Ammon's horn (tissue), 1 donor: Measurements from ENCODE around the gene WFS1.
A peak's percentile ranks its signal among the peaks of the same experiment; 100 is the strongest.

Experiments
- DNase-seq: peaks from one replicate; pipeline ENCODE4 v3.0.0-alpha.2; 2016; ENCODE audit warnings: low spot score

The WFS1 gene

GRCh38 chr4:6325788-6326290, 56.2 kb downstream of the WFS1 start:
- no peak for DNase-seq

- no peak for DNase-seq
These were observed 56.8 kb downstream of the WFS1 start for GRCh38 chr4:6326312-6327060.

GRCh38 chr4:6327220-6327917, 57.7 kb downstream of the WFS1 start:
- DNase-seq = peak; percentile 87

- DNase-seq = no peak
These were observed 58.9 kb downstream of the WFS1 start for GRCh38 chr4:6328526-6328925.

GRCh38 chr4:6329478-6330383, 60.1 kb downstream of the WFS1 start:
- DNase-seq = no peak

GRCh38 chr4:6330384-6330767, 60.7 kb downstream of the WFS1 start:
- DNase-seq = no peak

- peak; percentile 49 for DNase-seq
These were observed 61.4 kb downstream of the WFS1 start for GRCh38 chr4:6331018-6331417.

- no peak for DNase-seq
These were observed 61.8 kb downstream of the WFS1 start for GRCh38 chr4:6331468-6331867.

GRCh38 chr4:6332042-6332668, 62.5 kb downstream of the WFS1 start:
- DNase-seq = no peak

GRCh38 chr4:6332669-6333050, 63.0 kb downstream of the WFS1 start:
- DNase-seq = no peak

GRCh38 chr4:6333301-6334202, 63.9 kb downstream of the WFS1 start:
- DNase-seq = no peak

- no peak for DNase-seq
These were observed 64.7 kb downstream of the WFS1 start for GRCh38 chr4:6334203-6334887.

GRCh38 chr4:6335040-6335590, 65.5 kb downstream of the WFS1 start:
- no peak for DNase-seq

- DNase-seq = no peak
These were observed 66.5 kb downstream of the WFS1 start for GRCh38 chr4:6336166-6336565.

GRCh38 chr4:6337331-6337935, 67.8 kb downstream of the WFS1 start:
- no peak for DNase-seq

GRCh38 chr4:6338175-6338950, 68.7 kb downstream of the WFS1 start:
- no peak for DNase-seq

GRCh38 chr4:6338951-6339817, 69.5 kb downstream of the WFS1 start:
- DNase-seq = no peak
